ENCODE data around the gene KANSL1.

DNA sequence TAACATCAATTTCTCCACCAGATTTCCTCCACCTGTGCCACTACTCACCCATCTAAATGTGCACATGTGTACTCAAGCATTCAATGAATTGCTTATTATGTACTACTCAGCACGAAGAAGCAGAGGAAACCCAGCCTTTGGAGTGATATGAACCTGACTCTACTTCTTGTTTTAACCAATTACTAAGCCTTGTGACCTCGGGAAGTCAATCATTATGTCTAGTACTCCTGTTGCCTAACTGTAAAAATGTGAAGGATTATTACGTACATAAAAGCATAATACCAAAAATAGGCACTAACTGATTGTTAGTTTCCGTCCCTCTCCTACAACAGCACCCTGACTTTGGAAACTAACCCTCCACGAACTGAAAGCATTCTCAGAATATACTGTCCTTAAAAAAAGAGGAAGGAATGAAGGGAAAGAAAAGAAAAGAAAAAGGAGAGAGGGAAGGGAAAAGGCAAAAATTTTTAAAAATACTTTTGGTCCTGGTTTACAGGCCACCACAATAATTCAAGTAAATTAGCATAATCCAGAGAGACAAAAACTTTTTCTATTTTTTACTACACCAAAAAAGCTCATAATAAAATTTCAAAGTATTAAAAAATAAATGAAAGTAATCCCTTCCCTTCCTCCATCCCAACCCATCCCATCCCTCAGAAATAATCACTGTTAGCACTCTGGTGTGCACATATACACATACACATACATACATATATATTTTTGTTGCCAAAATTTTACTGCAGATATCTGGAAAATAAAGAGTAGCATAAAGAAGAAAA lies 53.6 kb downstream of the KANSL1 start:
- TF ChIP-seq, protein P1, sequence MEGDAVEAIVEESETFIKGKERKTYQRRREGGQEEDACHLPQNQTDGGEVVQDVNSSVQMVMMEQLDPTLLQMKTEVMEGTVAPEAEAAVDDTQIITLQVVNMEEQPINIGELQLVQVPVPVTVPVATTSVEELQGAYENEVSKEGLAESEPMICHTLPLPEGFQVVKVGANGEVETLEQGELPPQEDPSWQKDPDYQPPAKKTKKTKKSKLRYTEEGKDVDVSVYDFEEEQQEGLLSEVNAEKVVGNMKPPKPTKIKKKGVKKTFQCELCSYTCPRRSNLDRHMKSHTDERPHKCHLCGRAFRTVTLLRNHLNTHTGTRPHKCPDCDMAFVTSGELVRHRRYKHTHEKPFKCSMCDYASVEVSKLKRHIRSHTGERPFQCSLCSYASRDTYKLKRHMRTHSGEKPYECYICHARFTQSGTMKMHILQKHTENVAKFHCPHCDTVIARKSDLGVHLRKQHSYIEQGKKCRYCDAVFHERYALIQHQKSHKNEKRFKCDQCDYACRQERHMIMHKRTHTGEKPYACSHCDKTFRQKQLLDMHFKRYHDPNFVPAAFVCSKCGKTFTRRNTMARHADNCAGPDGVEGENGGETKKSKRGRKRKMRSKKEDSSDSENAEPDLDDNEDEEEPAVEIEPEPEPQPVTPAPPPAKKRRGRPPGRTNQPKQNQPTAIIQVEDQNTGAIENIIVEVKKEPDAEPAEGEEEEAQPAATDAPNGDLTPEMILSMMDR (IDR thresholded peaks at IDR 0.05): no peak
- TF ChIP-seq POLR2AphosphoS5 (IDR thresholded peaks at IDR 0.05; ENCODE audit: insufficient read depth in 1 of 2, low read depth in 1 of 2): no peak

Data from vagina (tissue), 2 donors.